Measurements from ENCODE around the gene USP28. TPM values are rescaled to one million over a fixed set of nuclear protein-coding genes. Genes with fewer than 3 reads are reported as not detected.
"Not testable (repeated sequence)": the region's sequence is repeated elsewhere in the genome, so short reads cannot be mapped to it uniquely, and the experiment has no call there.

USP28 gene
- total RNA-seq, 1 donor from 2014 or later, result 34.8 TPM

GRCh38 chr11:113895367-113896155, 20.2 kb upstream of the USP28 start:
- peaks cover 7% of the 10 kb centered on the region for H3K27me3 Mint-ChIP-seq (ENCODE audit: low read depth)
- no peaks in the 10 kb centered on the region for H3K9me3 Mint-ChIP-seq
- H3K4me3 Mint-ChIP-seq (ENCODE audit: low read depth), result no peak overlapping the region
- H3K4me1 Mint-ChIP-seq (ENCODE audit: low read depth), result peaks cover 3% of the 10 kb centered on the region
- intact Hi-C loops (cut with micrococcal nuclease), result loop anchor here (2.0 kb wide), 1 partner anchor 365 kb away; no protein-coding TSS in a partner anchor
- DNase-seq (ENCODE audit: low spot score), result no peak
- no peaks in the 10 kb centered on the region for H3K36me3 Mint-ChIP-seq (ENCODE audit: low read depth)
- no peak overlapping the region for H3K27ac Mint-ChIP-seq

- Mint-ChIP-seq H3K36me3 (ENCODE audit: low read depth) (no peaks in the 10 kb centered on the region), H3K4me1 (ENCODE audit: low read depth) (peaks cover 3% of the 10 kb centered on the region), H3K27me3 (ENCODE audit: low read depth) (peaks cover 6% of the 10 kb centered on the region), H3K9me3 (no peaks in the 10 kb centered on the region), H3K27ac (no peak overlapping the region), H3K4me3 (ENCODE audit: low read depth) (no peak overlapping the region)
- intact Hi-C loops (cut with micrococcal nuclease), result no loop called here
- no peak for DNase-seq (ENCODE audit: low spot score)
These were observed 19.1 kb upstream of the USP28 start for GRCh38 chr11:113894421-113894996.

GRCh38 chr11:113888848-113889247, 13.5 kb upstream of the USP28 start:
- intact Hi-C loops (cut with micrococcal nuclease), result no loop called here
- no peaks in the 10 kb centered on the region for H3K36me3 Mint-ChIP-seq (ENCODE audit: low read depth)

GRCh38 chr11:113885897-113886296, 10.5 kb upstream of the USP28 start:
- Mint-ChIP-seq H3K4me1 (ENCODE audit: low read depth) (no peaks in the 10 kb centered on the region), H3K9me3 (no peaks in the 10 kb centered on the region), H3K27me3 (ENCODE audit: low read depth) (peaks cover 2% of the 10 kb centered on the region), H3K27ac (no peak overlapping the region), H3K36me3 (ENCODE audit: low read depth) (no peaks in the 10 kb centered on the region), H3K4me3 (ENCODE audit: low read depth) (no peak overlapping the region)
- DNase-seq (ENCODE audit: low spot score), result no peak
- intact Hi-C loops (cut with micrococcal nuclease), result no loop called here

More at GRCh38 chr11:113888848-113889247, 13.5 kb upstream of the USP28 start:
- H3K27ac Mint-ChIP-seq, result no peak overlapping the region
- DNase-seq (ENCODE audit: low spot score), result no peak
- no peaks in the 10 kb centered on the region for H3K9me3 Mint-ChIP-seq
- no peaks in the 10 kb centered on the region for H3K4me1 Mint-ChIP-seq (ENCODE audit: low read depth)
- H3K4me3 Mint-ChIP-seq (ENCODE audit: low read depth), result no peak overlapping the region
- no peaks in the 10 kb centered on the region for H3K27me3 Mint-ChIP-seq (ENCODE audit: low read depth)

- no peak for DNase-seq (ENCODE audit: low spot score)
- peaks cover 4% of the 10 kb centered on the region for H3K9me3 Mint-ChIP-seq
- H3K4me1 Mint-ChIP-seq (ENCODE audit: low read depth), result no peaks in the 10 kb centered on the region
- H3K27ac Mint-ChIP-seq, result no peak overlapping the region
- no peaks in the 10 kb centered on the region for H3K36me3 Mint-ChIP-seq (ENCODE audit: low read depth)
- intact Hi-C loops (cut with micrococcal nuclease), result no loop called here
- no peak overlapping the region for H3K4me3 Mint-ChIP-seq (ENCODE audit: low read depth)
- peaks cover 2% of the 10 kb centered on the region for H3K27me3 Mint-ChIP-seq (ENCODE audit: low read depth)
These were observed 9.0 kb upstream of the USP28 start for GRCh38 chr11:113884361-113884836.

- peaks cover 2% of the 10 kb centered on the region for H3K27me3 Mint-ChIP-seq (ENCODE audit: low read depth)
These were observed 6.5 kb upstream of the USP28 start for GRCh38 chr11:113881856-113882255.

GRCh38 chr11:113880971-113881370, 5.6 kb upstream of the USP28 start:
- peaks cover 2% of the 10 kb centered on the region for H3K27me3 Mint-ChIP-seq (ENCODE audit: low read depth)
- no peak for DNase-seq (ENCODE audit: low spot score)
- H3K9me3 Mint-ChIP-seq, result peaks cover 4% of the 10 kb centered on the region
- intact Hi-C loops (cut with micrococcal nuclease), result no loop called here
- no peaks in the 10 kb centered on the region for H3K36me3 Mint-ChIP-seq (ENCODE audit: low read depth)
- peaks cover 17% of the 10 kb centered on the region for H3K4me1 Mint-ChIP-seq (ENCODE audit: low read depth)
- no peak overlapping the region for H3K4me3 Mint-ChIP-seq (ENCODE audit: low read depth)
- H3K27ac Mint-ChIP-seq, result no peak overlapping the region

More at GRCh38 chr11:113881856-113882255, 6.5 kb upstream of the USP28 start:
- Mint-ChIP-seq H3K4me3 (ENCODE audit: low read depth) (no peak overlapping the region), H3K27ac (no peak overlapping the region), H3K9me3 (peaks cover 4% of the 10 kb centered on the region), H3K4me1 (ENCODE audit: low read depth) (peaks cover 8% of the 10 kb centered on the region), H3K36me3 (ENCODE audit: low read depth) (no peaks in the 10 kb centered on the region)
- intact Hi-C loops (cut with micrococcal nuclease), result no loop called here
- DNase-seq (ENCODE audit: low spot score), result no peak

GRCh38 chr11:113879446-113879845, 4.1 kb upstream of the USP28 start:
- H3K36me3 Mint-ChIP-seq (ENCODE audit: low read depth); H3K4me3 Mint-ChIP-seq (ENCODE audit: low read depth); H3K27ac Mint-ChIP-seq; H3K9me3 Mint-ChIP-seq; H3K27me3 Mint-ChIP-seq (ENCODE audit: low read depth); intact Hi-C loops (cut with micrococcal nuclease); DNase-seq (ENCODE audit: low spot score): not testable (repeated sequence)
- H3K4me1 Mint-ChIP-seq (ENCODE audit: low read depth), result peaks cover 22% of the 10 kb centered on the region

GRCh38 chr11:113877670-113878055, 2.3 kb upstream of the USP28 start:
- intact Hi-C loops (cut with micrococcal nuclease), result no loop called here
- Mint-ChIP-seq H3K27me3 (ENCODE audit: low read depth) (peaks cover 2% of the 10 kb centered on the region), H3K4me3 (ENCODE audit: low read depth) (no peak overlapping the region), H3K9me3 (peaks cover 4% of the 10 kb centered on the region), H3K27ac (no peak overlapping the region), H3K36me3 (ENCODE audit: low read depth) (peaks cover 13% of the 10 kb centered on the region), H3K4me1 (ENCODE audit: low read depth) (peaks cover 34% of the 10 kb centered on the region)
- DNase-seq (ENCODE audit: low spot score), result no peak

- Mint-ChIP-seq H3K27ac (no peak overlapping the region), H3K4me3 (ENCODE audit: low read depth) (peak overlapping the region; percentile 98)
- intact Hi-C loops (cut with micrococcal nuclease), result no loop called here
These were observed 1.7 kb upstream of the USP28 start for GRCh38 chr11:113876798-113877669.

GRCh38 chr11:113876074-113876797, 864 bp upstream of the USP28 start:
- Mint-ChIP-seq H3K27me3 (ENCODE audit: low read depth) (peaks cover 2% of the 10 kb centered on the region), H3K4me1 (ENCODE audit: low read depth) (peaks cover 40% of the 10 kb centered on the region), H3K4me3 (ENCODE audit: low read depth) (peak overlapping the region; percentile 98), H3K27ac (peak overlapping the region; percentile 98), H3K36me3 (ENCODE audit: low read depth) (peaks cover 18% of the 10 kb centered on the region), H3K9me3 (peaks cover 4% of the 10 kb centered on the region)
- no peak for DNase-seq (ENCODE audit: low spot score)
- intact Hi-C loops (cut with micrococcal nuclease), result no loop called here

More at GRCh38 chr11:113876798-113877669, 1.7 kb upstream of the USP28 start:
- Mint-ChIP-seq H3K4me1 (ENCODE audit: low read depth) (peaks cover 38% of the 10 kb centered on the region), H3K9me3 (peaks cover 4% of the 10 kb centered on the region), H3K27me3 (ENCODE audit: low read depth) (peaks cover 2% of the 10 kb centered on the region), H3K36me3 (ENCODE audit: low read depth) (peaks cover 16% of the 10 kb centered on the region)
- no peak for DNase-seq (ENCODE audit: low spot score)

Measured in activated T-helper 2 cell treated with anti-CD3 and anti-CD28 coated beads, Interferon-gamma antibody, Interleukin-2, Interleukin-4, amounts not matched to agents 10 μg/mL and 5 μg/mL and 100 μg/mL, durations not matched to agents 14 hours and 24 hours and 36 hours (primary cell).